Stimulated activated CD4-positive, alpha-beta T cell treated with anti-CD3 and anti-CD28 coated beads, TNF-alpha, amount 100 ng/mL, for 48 hours (primary cell): Measurements from ENCODE around the gene LTBP1.

Experiments
- DNase-seq, 3 donors: peaks; one replicate each; pipeline ENCODE4 v3.0.0-alpha.2; 2020; ENCODE audit warnings: low read depth in 3 of 3

Gene LTBP1

GRCh38 chr2:33116799-33117198, 170.0 kb downstream of the LTBP1 start:
- DNase-seq = no peak

GRCh38 chr2:33118651-33119050, 171.9 kb downstream of the LTBP1 start:
- DNase-seq = no peak

- DNase-seq = no peak
Observed at GRCh38 chr2:33121416-33121815, 174.7 kb downstream of the LTBP1 start.

GRCh38 chr2:33121925-33122324, 175.2 kb downstream of the LTBP1 start:
- no peak for DNase-seq

- DNase-seq = no peak
Observed at GRCh38 chr2:33122726-33123125, 176.0 kb downstream of the LTBP1 start.

- DNase-seq = no peak
Observed at GRCh38 chr2:33123216-33123615, 176.5 kb downstream of the LTBP1 start.

- no peak for DNase-seq
Observed at GRCh38 chr2:33126552-33126951, 179.8 kb downstream of the LTBP1 start.

GRCh38 chr2:33126958-33127357, 180.2 kb downstream of the LTBP1 start:
- DNase-seq = no peak

- DNase-seq = no peak
Observed at GRCh38 chr2:33129263-33130053, 182.7 kb downstream of the LTBP1 start.

GRCh38 chr2:33130054-33130447, 183.3 kb downstream of the LTBP1 start:
- no peak for DNase-seq

GRCh38 chr2:33130544-33130943, 183.8 kb downstream of the LTBP1 start:
- no peak for DNase-seq

GRCh38 chr2:33131111-33131510, 184.4 kb downstream of the LTBP1 start:
- DNase-seq = no peak

GRCh38 chr2:33131749-33132148, 185.0 kb downstream of the LTBP1 start:
- no peak for DNase-seq

GRCh38 chr2:33133454-33133952, 186.8 kb downstream of the LTBP1 start:
- no peak for DNase-seq

GRCh38 chr2:33134086-33134771, 187.5 kb downstream of the LTBP1 start:
- DNase-seq = no peak

GRCh38 chr2:33134791-33135560, 188.2 kb downstream of the LTBP1 start:
- no peak for DNase-seq

GRCh38 chr2:33135645-33136044, 188.9 kb downstream of the LTBP1 start:
- DNase-seq = no peak

GRCh38 chr2:33136056-33136455, 189.3 kb downstream of the LTBP1 start:
- no peak for DNase-seq

GRCh38 chr2:33136566-33136965, 189.8 kb downstream of the LTBP1 start:
- DNase-seq = no peak

GRCh38 chr2:33137331-33137730, 190.6 kb downstream of the LTBP1 start:
- no peak for DNase-seq

GRCh38 chr2:33139949-33140348, 193.2 kb downstream of the LTBP1 start:
- no peak for DNase-seq

- no peak for DNase-seq
Observed at GRCh38 chr2:33141476-33141875, 194.7 kb downstream of the LTBP1 start.
